ENCODE measurements around the gene HPCAL1.

HPCAL1 gene

GRCh38 chr2:10303181-10303693 is 533 bp downstream of the HPCAL1 start:
- DNase-seq (ENCODE audit: low read depth in 2 of 2), result no peak

GRCh38 chr2:10303694-10304378 is 1.1 kb downstream of the HPCAL1 start:
- DNase-seq (ENCODE audit: low read depth in 2 of 2), result no peak

GRCh38 chr2:10304458-10305253 is 2.0 kb downstream of the HPCAL1 start:
- DNase-seq (ENCODE audit: low read depth in 2 of 2), result no peak

- DNase-seq (ENCODE audit: low read depth in 2 of 2), result no peak
These were observed 2.5 kb downstream of the HPCAL1 start for GRCh38 chr2:10305254-10305635.

GRCh38 chr2:10305715-10306114 is 3.0 kb downstream of the HPCAL1 start:
- no peak for DNase-seq (ENCODE audit: low read depth in 2 of 2)

GRCh38 chr2:10306901-10307463 is 4.3 kb downstream of the HPCAL1 start:
- no peak for DNase-seq (ENCODE audit: low read depth in 2 of 2)

GRCh38 chr2:10307561-10308156 is 5.0 kb downstream of the HPCAL1 start:
- DNase-seq (ENCODE audit: low read depth in 2 of 2), result no peak

- DNase-seq (ENCODE audit: low read depth in 2 of 2), result no peak
These were observed 6.2 kb downstream of the HPCAL1 start for GRCh38 chr2:10308866-10309265.

GRCh38 chr2:10309286-10309685 is 6.6 kb downstream of the HPCAL1 start:
- no peak for DNase-seq (ENCODE audit: low read depth in 2 of 2)

- DNase-seq (ENCODE audit: low read depth in 2 of 2), result no peak
These were observed 7.7 kb downstream of the HPCAL1 start for GRCh38 chr2:10310309-10310888.

- no peak for DNase-seq (ENCODE audit: low read depth in 2 of 2)
These were observed 9.0 kb downstream of the HPCAL1 start for GRCh38 chr2:10311736-10312135.

- no peak for DNase-seq (ENCODE audit: low read depth in 2 of 2)
These were observed 9.8 kb downstream of the HPCAL1 start for GRCh38 chr2:10312437-10312957.

- DNase-seq (ENCODE audit: low read depth in 2 of 2), result no peak
These were observed 13.6 kb downstream of the HPCAL1 start for GRCh38 chr2:10316336-10316735.

- DNase-seq (ENCODE audit: low read depth in 2 of 2), result no peak
These were observed 14.2 kb downstream of the HPCAL1 start for GRCh38 chr2:10316860-10317259.

- no peak for DNase-seq (ENCODE audit: low read depth in 2 of 2)
These were observed 14.9 kb downstream of the HPCAL1 start for GRCh38 chr2:10317646-10318045.

- no peak for DNase-seq (ENCODE audit: low read depth in 2 of 2)
These were observed 15.6 kb downstream of the HPCAL1 start for GRCh38 chr2:10318345-10318744.

- DNase-seq (ENCODE audit: low read depth in 2 of 2), result no peak
These were observed 17.3 kb downstream of the HPCAL1 start for GRCh38 chr2:10319892-10320574.

GRCh38 chr2:10320575-10320931 is 17.8 kb downstream of the HPCAL1 start:
- DNase-seq (ENCODE audit: low read depth in 2 of 2), result no peak

- DNase-seq (ENCODE audit: low read depth in 2 of 2), result no peak
These were observed 18.2 kb downstream of the HPCAL1 start for GRCh38 chr2:10320933-10321332.

GRCh38 chr2:10321622-10322021 is 18.9 kb downstream of the HPCAL1 start:
- no peak for DNase-seq (ENCODE audit: low read depth in 2 of 2)

- no peak for DNase-seq (ENCODE audit: low read depth in 2 of 2)
These were observed 19.8 kb downstream of the HPCAL1 start for GRCh38 chr2:10322481-10322880.

All from stimulated activated CD8-positive, alpha-beta memory T cell treated with anti-CD3 and anti-CD28 coated beads, Interleukin-7, amount 100 ng/mL, for 1 hour (primary cell).